C4-2B (cell line): ENCODE measurements around the gene NUP42.

Source experiments
- CTCF ChIP-seq: fragments of 450-650 bp; conservative IDR thresholded peaks from 2 replicates; pipeline ENCODE4 v1.5.1; 2017; ENCODE audit warnings: mild to moderate bottlenecking
- ZFX ChIP-seq: fragments of 450-650 bp; IDR thresholded peaks from 2 replicates; pipeline ENCODE4 v1.6.1; 2017

DNA sequence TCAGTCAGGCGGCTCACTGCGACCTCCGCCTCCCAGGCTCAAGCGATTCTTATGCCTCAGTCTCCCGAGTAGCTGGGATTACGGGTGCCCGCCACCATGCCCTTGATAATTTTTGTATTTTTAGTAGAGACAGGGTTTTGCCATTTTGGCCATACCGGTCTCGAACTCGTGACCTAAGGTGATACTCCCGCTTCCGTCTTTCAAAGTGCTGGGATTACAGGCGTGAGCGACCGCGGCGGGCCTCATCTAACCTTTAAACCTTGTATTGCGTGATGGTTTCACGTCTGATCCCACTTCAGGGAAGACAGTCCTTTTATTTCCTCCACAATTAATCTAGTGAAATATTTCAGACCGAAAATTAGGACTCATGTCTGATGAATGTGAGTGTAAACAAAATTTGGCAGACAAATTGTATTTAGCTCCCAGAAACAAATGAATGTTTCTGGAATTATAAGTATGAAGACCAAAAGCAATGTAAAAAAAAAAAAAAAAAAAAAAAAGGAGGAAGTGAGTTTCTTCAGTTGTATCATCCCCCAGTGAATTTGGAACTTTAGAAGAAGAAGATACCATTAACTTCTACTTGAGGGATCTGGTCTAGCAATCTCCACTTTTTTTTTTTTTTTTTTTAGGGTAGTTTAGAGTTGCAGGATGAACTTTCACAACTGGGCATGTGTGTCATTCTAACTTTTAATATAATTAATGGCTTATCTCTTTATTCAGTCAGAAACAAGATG is 1.6 kb downstream of the NUP42 start:
- TF ChIP-seq CTCF (no peak), ZFX (no peak)
